H1 (cell line): ENCODE data around the gene MASP1. TPM values are rescaled to one million over a fixed set of nuclear protein-coding genes. Genes with fewer than 3 reads are reported as not detected.

Source experiments
- CTCF ChIA-PET: fragments of 300-600 bp; sonication (Branson Sonifier 250); formaldehyde crosslinking; loops from one replicate; lab custom pipeline; 2021; ENCODE audit not compliant: partially characterized antibody; lab: Charles Lee
- POLR2A ChIA-PET: fragments of 300-600 bp; sonication (Branson Sonifier 250); formaldehyde crosslinking; loops from one replicate; lab custom pipeline; 2021; ENCODE audit warnings: inconsistent platforms; ENCODE audit not compliant: partially characterized antibody; lab: Charles Lee
- DNase-seq, 2 experiments: peaks; one replicate each; pipeline versions ENCODE4 v3.0.0 to v3.0.0-alpha.2; 2010 to 2022; ENCODE audit warnings: low spot score in 2 of 2, low read depth in 1 of 2, mixed read lengths in 1 of 2
- FAIRE-seq: peaks from 2 replicates; lab custom pipeline; 2011; peaks lifted over from hg19 to GRCh38; lab: Jason Lieb, UNC
- H2AFZ ChIP-seq: 2 replicates; pipeline ENCODE4 v1.8.1; 2012; ENCODE audit warnings: low read length, inconsistent platforms
- H2AK5ac ChIP-seq: 2 replicates; pipeline ENCODE4 v1.6.1; 2013; ENCODE audit warnings: low read depth, low read length
- H2BK120ac ChIP-seq: replicated peaks from 2 replicates; pipeline ENCODE3; 2013; ENCODE audit warnings: low read depth, low read length, inconsistent platforms
- H2BK12ac ChIP-seq: 2 replicates; pipeline ENCODE4 v1.6.1; 2013; ENCODE audit warnings: low read depth, low read length
- H2BK15ac ChIP-seq: 2 replicates; pipeline ENCODE4 v1.6.1; 2013; ENCODE audit warnings: low read length
- H2BK20ac ChIP-seq: 2 replicates; pipeline ENCODE4 v1.6.1; 2013; ENCODE audit warnings: low read length
- H2BK5ac ChIP-seq: 2 replicates; pipeline ENCODE4 v1.6.1; 2013; ENCODE audit warnings: low read depth, low read length
- H3K14ac ChIP-seq: 2 replicates; pipeline ENCODE4 v1.6.1; 2013; ENCODE audit warnings: inconsistent platforms; ENCODE audit not compliant: insufficient read length
- H3K18ac ChIP-seq: 2 replicates; pipeline ENCODE4 v1.6.1; 2013; ENCODE audit warnings: low read length; ENCODE audit errors: extremely low read depth
- H3K23ac ChIP-seq: 2 replicates; pipeline ENCODE4 v1.6.1; 2013; ENCODE audit warnings: inconsistent platforms; ENCODE audit not compliant: insufficient read length
- H3K23me2 ChIP-seq: 2 replicates; pipeline ENCODE4 v1.6.1; 2013; ENCODE audit warnings: low read depth, low read length
- H3K27ac ChIP-seq: 2 replicates; pipeline ENCODE4 v1.6.1; 2011; ENCODE audit warnings: low read depth, low read length, inconsistent platforms
- H3K27me3 ChIP-seq, 4 experiments: replicated peaks in 1 of 4; 1 replicate in 1 of 4; 2 replicates in 3 of 4; pipeline versions ENCODE4 v1.6.1 to v1.8.1; 2011 to 2013; ENCODE audit warnings: low read length in 3 of 4, mild to moderate bottlenecking in 3 of 4, inconsistent platforms in 2 of 4, mixed read lengths in 2 of 4, moderate library complexity in 1 of 4; ENCODE audit not compliant: control insufficient read depth in 3 of 4, insufficient read depth in 3 of 4; ENCODE audit errors: extremely low read depth in 1 of 4
- H3K36me3 ChIP-seq, 4 experiments: 2 replicates each; pipeline versions ENCODE4 v1.6.1 to v1.8.1; 2011 to 2013; ENCODE audit warnings: mild to moderate bottlenecking in 4 of 4, low read length in 3 of 4, moderate library complexity in 2 of 4, control low read depth in 1 of 4, inconsistent platforms in 1 of 4; ENCODE audit not compliant: insufficient read depth in 4 of 4, control insufficient read depth in 2 of 4
- H3K4ac ChIP-seq: replicated peaks from 2 replicates; pipeline ENCODE3; 2013; ENCODE audit warnings: low read length, low read depth, mixed read lengths, inconsistent platforms; ENCODE audit not compliant: insufficient read length
- H3K4me1 ChIP-seq, 4 experiments: replicated peaks in 1 of 4; 1 replicate in 1 of 4; 2 replicates in 3 of 4; pipeline versions ENCODE4 v1.6.1 to v1.8.1; 2011 to 2013; ENCODE audit warnings: low read length in 3 of 4, inconsistent platforms in 2 of 4, mixed read lengths in 1 of 4; ENCODE audit not compliant: insufficient read depth in 4 of 4, control insufficient read depth in 3 of 4
- H3K4me2 ChIP-seq, 2 experiments: 2 replicates each; pipeline versions ENCODE4 v1.6.1 to v1.8.1; 2011 to 2013; ENCODE audit warnings: low read depth in 2 of 2, low read length in 2 of 2, control low read depth in 1 of 2, inconsistent platforms in 1 of 2, mild to moderate bottlenecking in 1 of 2; ENCODE audit not compliant: insufficient read depth in 1 of 2
- H3K4me3 ChIP-seq, 4 experiments: fragments of 200-600, 300-600 bp in 1 of 4; sonication (generic), shearing (Covaris generic), sonication (Bioruptor Twin) in 1 of 4; 2 replicates each; pipeline versions ENCODE4 v1.5.1 to v1.8.1; 2011 to 2016; ENCODE audit warnings: low read length in 4 of 4, low read depth in 3 of 4, control low read depth in 2 of 4, inconsistent platforms in 2 of 4, mild to moderate bottlenecking in 2 of 4, mixed read lengths in 1 of 4, moderate library complexity in 1 of 4; ENCODE audit not compliant: insufficient read depth in 2 of 4; ENCODE audit errors: extremely low read depth in 1 of 4
- H3K56ac ChIP-seq: replicated peaks from 2 replicates; pipeline ENCODE3; 2013; ENCODE audit warnings: low read depth, mild to moderate bottlenecking, mixed read lengths, low read length, inconsistent platforms; ENCODE audit not compliant: insufficient read length
- H3K79me1 ChIP-seq: 2 replicates; pipeline ENCODE4 v1.6.1; 2013; ENCODE audit warnings: low read depth, low read length, control low read depth
- H3K79me2 ChIP-seq, 2 experiments: 2 replicates each; pipeline versions ENCODE4 v1.6.1 to v1.8.1; 2012 to 2013; ENCODE audit warnings: low read length in 2 of 2, mild to moderate bottlenecking in 2 of 2, inconsistent platforms in 1 of 2; ENCODE audit not compliant: insufficient read depth in 2 of 2, control insufficient read depth in 1 of 2
- H3K9ac ChIP-seq, 4 experiments: replicated peaks in 1 of 4; 1 replicate in 1 of 4; 2 replicates in 3 of 4; pipeline versions ENCODE4 v1.6.1 to v1.8.1; 2011 to 2013; ENCODE audit warnings: low read depth in 3 of 4, low read length in 3 of 4, control low read depth in 2 of 4, mild to moderate bottlenecking in 2 of 4, moderate library complexity in 2 of 4, inconsistent platforms in 1 of 4; ENCODE audit errors: extremely low read depth in 1 of 4
- H3K9me3 ChIP-seq, 2 experiments: 2 replicates each; pipeline versions ENCODE4 v1.6.1 to v1.8.1; 2012 to 2013; ENCODE audit warnings: mild to moderate bottlenecking in 2 of 2, moderate library complexity in 2 of 2, control low read depth in 1 of 2, inconsistent platforms in 1 of 2, low read depth in 1 of 2, low read length in 1 of 2, mixed read lengths in 1 of 2; ENCODE audit not compliant: insufficient read depth in 2 of 2
- H4K20me1 ChIP-seq, 2 experiments: replicated peaks in 1 of 2; 2 replicates each; pipeline versions ENCODE3 to v1.8.1; 2011 to 2013; ENCODE audit warnings: inconsistent platforms in 2 of 2, low read length in 2 of 2, mild to moderate bottlenecking in 1 of 2; ENCODE audit not compliant: insufficient read depth in 2 of 2, control insufficient read depth in 1 of 2
- H4K5ac ChIP-seq: 2 replicates; pipeline ENCODE4 v1.6.1; 2013; ENCODE audit warnings: low read length, low read depth, mixed read lengths, inconsistent platforms; ENCODE audit not compliant: insufficient read length
- H4K8ac ChIP-seq: 2 replicates; pipeline ENCODE4 v1.8.0; 2013; ENCODE audit warnings: mild to moderate bottlenecking, moderate library complexity, low read length, inconsistent platforms; ENCODE audit not compliant: insufficient read depth; ENCODE audit errors: extremely low read depth
- H4K91ac ChIP-seq: replicated peaks from 2 replicates; pipeline ENCODE3; 2013; ENCODE audit warnings: low read length, mixed read lengths, inconsistent platforms; ENCODE audit not compliant: insufficient read length
- CEBPB ChIP-seq: IDR thresholded peaks from 2 replicates; pipeline ENCODE4 v1.6.1; 2012; ENCODE audit warnings: low read depth, low read length
- WGBS, 2 experiments: shearing (Covaris generic) in 1 of 2; methylation state at CpG; one replicate each; pipeline versions ENCODE4 v1.1.6 to v1.1.7; 2013 to 2015; ENCODE audit warnings: low lambda C conversion rate in 2 of 2, mixed read lengths in 2 of 2, inconsistent platforms in 1 of 2, low coverage in 1 of 2, missing lambda C conversion rate in 1 of 2; ENCODE audit not compliant: insufficient replicate concordance in 2 of 2, insufficient coverage in 1 of 2, insufficient read length in 1 of 2; ENCODE audit errors: extremely low coverage in 1 of 2, missing lambda C conversion rate in 1 of 2; 5-methylcytosine and 5-hydroxymethylcytosine counted together
- polyA plus RNA-seq, 7 experiments: library from polyadenylated mRNA; depleted of rRNA in 3 of 7; stranded (reverse) in 5 of 7; unstranded in 2 of 7; fragments of >200 nt in 5 of 7; fragments of 200-250 nt in 2 of 7; gene quantifications; 1 replicate in 5 of 7; 2 replicates in 1 of 7; 4 replicates in 1 of 7; pipeline versions ENCODE4 v1.2.1 to v1.2.3, GENCODE V29; 2011 to 2013; ENCODE audit warnings: missing spikeins in 2 of 7, mixed read lengths in 2 of 7
- total RNA-seq: library from RNA; stranded (reverse); fragmentation: NEBNext Ultra II Directional; extraction: Animal tissue kit (Norgen Biotek cat#: 25700); gene quantifications from 2 replicates; pipeline ENCODE4 v1.2.1, GENCODE V29; 2021

MASP1 gene
- total and polyA plus RNA-seq, 2 of the 8 experiments (the other 6 are each of a cell fraction or from before 2014, with no cell fraction given): 2.7 to 3.5 TPM

- peak overlapping the region; percentile 39; the same call in 1 of the 2 replicates for H3K18ac ChIP-seq
- H3K23ac ChIP-seq: no peak overlapping the region
- peak overlapping the region; percentile 57; the same call in 1 of the 2 replicates for H2AK5ac ChIP-seq
- H3K14ac ChIP-seq: no peak overlapping the region
- H2BK15ac ChIP-seq: peak overlapping the region; percentile 53
- H3K27me3 ChIP-seq: no peaks in the 10 kb centered on the region
- H2BK20ac ChIP-seq: peak overlapping the region; percentile 73; the same call in 1 of the 2 replicates
- FAIRE-seq: no peak
- no peaks in the 10 kb centered on the region for H3K79me2 ChIP-seq
- no peak overlapping the region for H3K4ac ChIP-seq
- 76% methylated on average over 1 of the region's 1 CpG; no CpG with 5 or more reads in 1 of the 2 experiments for WGBS, 2 experiments
- H3K27ac ChIP-seq: no peak overlapping the region
- H3K9me3 ChIP-seq: no peaks in the 10 kb centered on the region
- H2BK120ac ChIP-seq: peak overlapping the region; percentile 6
- no peak overlapping the region for H4K5ac ChIP-seq
- H2AFZ ChIP-seq: no peak overlapping the region
- H4K8ac ChIP-seq: no peak overlapping the region
- H3K9ac ChIP-seq: no peak overlapping the region
- ChIA-PET POLR2A (interaction anchor here (2.0 kb wide), 1 partner anchor 67 kb away, joined by 5 read pairs; no protein-coding TSS in a partner anchor), CTCF (interaction anchor here (0.9 to 6.6 kb wide), 11 partner anchors 11 to 402 kb away, joined by 3 to 49 read pairs (median 10); partner anchors contain the start of gene RPL39L)
- no peaks in the 10 kb centered on the region for H3K36me3 ChIP-seq
- H3K56ac ChIP-seq: no peak overlapping the region
- H3K4me3 ChIP-seq: no peak overlapping the region
- peaks cover 7 to 16% (median 15%) of the 10 kb centered on the region in 4 experiments for H3K4me1 ChIP-seq
- no peak for DNase-seq
- H3K79me1 ChIP-seq: no peaks in the 10 kb centered on the region
- no peaks in the 10 kb centered on the region for H4K20me1 ChIP-seq
- H3K4me2 ChIP-seq: no peak overlapping the region
- H2BK12ac ChIP-seq: peak overlapping the region; percentile 40; the same call in 1 of the 2 replicates
- TF ChIP-seq CEBPB: no peak
- H3K23me2 ChIP-seq: no peaks in the 10 kb centered on the region
- H4K91ac ChIP-seq: no peak overlapping the region
- H2BK5ac ChIP-seq: no peak overlapping the region
These were observed 14.4 kb downstream of the MASP1 start for GRCh38 chr3:187277129-187277462.
